22Rv1 (cell line): ENCODE data around the gene PRR5.

Experiments used
- ZFX ChIP-seq: fragments of 450-650 bp; IDR thresholded peaks from 2 replicates; pipeline ENCODE4 v1.6.1; 2017; ENCODE audit warnings: antibody characterized with exemption, borderline replicate concordance
- TF ChIP-seq, protein P1 (sequence below): fragments of 450-650 bp; IDR thresholded peaks from 2 replicates; pipeline ENCODE4 v1.5.1; 2017; ENCODE audit warnings: mild to moderate bottlenecking

DNA sequence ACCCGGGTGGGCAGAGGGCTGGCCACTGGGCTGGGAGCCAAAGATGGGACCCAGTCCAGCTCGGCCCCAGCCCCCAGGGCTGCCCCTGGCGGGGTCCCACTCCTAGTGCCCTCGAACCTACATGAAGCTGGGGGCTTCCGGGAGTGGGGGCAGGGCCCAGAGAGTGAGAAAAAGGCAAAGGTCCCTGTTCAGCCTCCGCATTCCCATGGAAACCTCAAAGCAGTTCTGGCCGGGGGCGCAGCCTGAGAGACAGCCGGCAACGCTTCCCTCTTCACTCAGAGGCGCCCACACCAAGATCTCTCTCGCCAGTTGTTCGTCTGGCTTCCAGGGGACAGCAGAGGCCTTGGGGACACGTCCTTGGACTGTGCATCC is 28.0 kb downstream of the PRR5 start:
- TF ChIP-seq ZFX, result no peak
- TF ChIP-seq, protein P1, sequence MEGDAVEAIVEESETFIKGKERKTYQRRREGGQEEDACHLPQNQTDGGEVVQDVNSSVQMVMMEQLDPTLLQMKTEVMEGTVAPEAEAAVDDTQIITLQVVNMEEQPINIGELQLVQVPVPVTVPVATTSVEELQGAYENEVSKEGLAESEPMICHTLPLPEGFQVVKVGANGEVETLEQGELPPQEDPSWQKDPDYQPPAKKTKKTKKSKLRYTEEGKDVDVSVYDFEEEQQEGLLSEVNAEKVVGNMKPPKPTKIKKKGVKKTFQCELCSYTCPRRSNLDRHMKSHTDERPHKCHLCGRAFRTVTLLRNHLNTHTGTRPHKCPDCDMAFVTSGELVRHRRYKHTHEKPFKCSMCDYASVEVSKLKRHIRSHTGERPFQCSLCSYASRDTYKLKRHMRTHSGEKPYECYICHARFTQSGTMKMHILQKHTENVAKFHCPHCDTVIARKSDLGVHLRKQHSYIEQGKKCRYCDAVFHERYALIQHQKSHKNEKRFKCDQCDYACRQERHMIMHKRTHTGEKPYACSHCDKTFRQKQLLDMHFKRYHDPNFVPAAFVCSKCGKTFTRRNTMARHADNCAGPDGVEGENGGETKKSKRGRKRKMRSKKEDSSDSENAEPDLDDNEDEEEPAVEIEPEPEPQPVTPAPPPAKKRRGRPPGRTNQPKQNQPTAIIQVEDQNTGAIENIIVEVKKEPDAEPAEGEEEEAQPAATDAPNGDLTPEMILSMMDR, result no peak
